Measurements from ENCODE around the gene BMPR1B. TPM values are rescaled to one million over a fixed set of nuclear protein-coding genes. Genes with fewer than 3 reads are reported as not detected.

The BMPR1B gene
- total RNA-seq, 1 experiment from 2014 or later = 0.35 TPM

- Histone ChIP-seq H4K5ac (ENCODE audit: insufficient read length, low read depth, low read length) (no peak overlapping the region), H3K18ac (ENCODE audit: insufficient read length, low read depth, low read length) (no peak overlapping the region), H3K27me3 (ENCODE audit: insufficient read depth, low read length) (no peaks in the 10 kb centered on the region), H3K4ac (ENCODE audit: low read depth, low read length) (no peak overlapping the region), H2BK20ac (ENCODE audit: low read depth, low read length, poor library complexity, severe bottlenecking) (no peak overlapping the region), H3T11ph (ENCODE audit: low read length) (no peak overlapping the region), H3K4me1 (ENCODE audit: insufficient read depth, low read length) (no peaks in the 10 kb centered on the region), H3K27ac (ENCODE audit: insufficient read length, low read depth, low read length) (no peak overlapping the region), H3K9ac (ENCODE audit: extremely low read depth, insufficient read length, low read length) (no peak overlapping the region), H3K9me3 (ENCODE audit: control insufficient read depth, low read depth, low read length) (no peaks in the 10 kb centered on the region), H3K4me2 (ENCODE audit: insufficient read depth, insufficient read length, low read length) (no peak overlapping the region), H2AK5ac (ENCODE audit: insufficient read length, low read length) (no peak overlapping the region), H2BK15ac (ENCODE audit: low read depth, low read length) (no peak overlapping the region), H4K91ac (ENCODE audit: insufficient read length, low read depth, low read length) (no peak overlapping the region), H4K8ac (replicated peaks; ENCODE audit: insufficient read length, low read depth, low read length) (no peak overlapping the region), H3K56ac (ENCODE audit: insufficient read length, low read depth, low read length) (no peak overlapping the region), H2AFZ (ENCODE audit: low read length) (no peak overlapping the region), H2BK120ac (ENCODE audit: low read depth, low read length, poor library complexity, severe bottlenecking) (no peak overlapping the region), H2BK5ac (ENCODE audit: insufficient read length, low read length) (no peak overlapping the region), H2BK12ac (ENCODE audit: insufficient read length, low read depth, low read length) (no peak overlapping the region), H3K23me2 (ENCODE audit: insufficient read length, low read depth, low read length, poor library complexity, severe bottlenecking) (no peaks in the 10 kb centered on the region), H3K79me1 (ENCODE audit: insufficient read depth, low read depth, low read length, poor library complexity, severe bottlenecking) (no peaks in the 10 kb centered on the region), H3K79me2 (ENCODE audit: insufficient read depth, low read length) (no peaks in the 10 kb centered on the region), H4K20me1 (ENCODE audit: control insufficient read depth, insufficient read depth, insufficient read length) (no peaks in the 10 kb centered on the region), H3K14ac (ENCODE audit: insufficient read depth, low read length) (no peak overlapping the region), H3K23ac (ENCODE audit: insufficient read length, low read depth, low read length) (no peak overlapping the region)
- no peak overlapping the region for H3K4me3 Mint-ChIP-seq
- no peak for DNase-seq
- H3K27me3 Mint-ChIP-seq (ENCODE audit: low read depth) = no peaks in the 10 kb centered on the region
- H3K36me3 Mint-ChIP-seq (ENCODE audit: insufficient read depth in 1 of 3, low read depth in 3 of 3) = no peaks in the 10 kb centered on the region
- H3K9me3 Mint-ChIP-seq = no peaks in the 10 kb centered on the region
- no CpG with 5 or more reads among the region's 5 CpGs for WGBS (ENCODE audit: extremely low coverage, insufficient read length, low lambda C conversion rate)
- peak overlapping the region in 1 of 3 experiments; percentile 22; a peak in 1 of 7 replicates for H3K27ac Mint-ChIP-seq
- H3K4me1 Mint-ChIP-seq = peaks cover 2 to 3% of the 10 kb centered on the region in 2 experiments; a peak in 1 of 4 replicates
- TF ChIP-seq CTCF (conservative IDR thresholded peaks at IDR 0.05) = no peak
Measured at GRCh38 chr4:94711635-94712034, 46.1 kb upstream of the BMPR1B start.

Data from H9 (cell line).